HG03135 (cell line): ENCODE measurements around the gene AKT1S1.

Source experiments
- ATAC-seq: cut with Tn5 transposase; IDR thresholded peaks from one replicate; pipeline ENCODE4 v1.9.1; 2021; ENCODE audit warnings: mild to moderate bottlenecking, moderate library complexity; ENCODE audit not compliant: unreplicated experiment

The AKT1S1 gene

GRCh38 chr19:49871349-49871985, 5.7 kb downstream of the AKT1S1 start:
- ATAC-seq, result no peak

DNA sequence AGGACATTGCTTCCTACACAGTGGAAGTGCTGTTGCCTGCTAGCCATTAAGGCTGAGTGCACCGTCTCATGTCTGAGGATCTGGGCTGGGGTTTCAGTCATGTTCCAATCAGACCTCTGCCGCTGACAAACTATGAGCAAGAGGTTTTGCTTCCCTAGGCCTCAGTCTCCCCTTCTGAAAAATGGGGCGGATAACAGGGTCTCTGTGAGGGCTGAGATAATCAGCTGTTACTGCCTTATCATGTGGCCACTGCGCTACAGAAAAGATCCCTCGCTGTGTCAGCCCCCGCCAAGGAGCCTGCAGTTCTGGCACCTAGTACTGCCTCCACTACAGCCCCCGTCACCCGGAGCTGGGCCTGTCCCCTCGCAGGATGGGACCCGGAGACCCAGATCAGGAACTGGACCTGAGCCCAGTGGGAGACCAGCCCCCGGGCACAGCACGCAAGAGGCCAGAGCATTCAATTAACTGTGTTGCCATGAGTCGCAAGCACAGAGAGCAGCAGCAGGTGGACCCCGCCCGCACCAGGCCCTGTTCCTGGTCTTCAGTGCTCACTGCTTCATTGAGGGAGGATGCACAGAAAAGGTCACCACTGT, 6.8 kb downstream of the AKT1S1 start:
- no peak for ATAC-seq

GRCh38 chr19:49869484-49870308, 7.5 kb downstream of the AKT1S1 start:
- peak; percentile 58 for ATAC-seq

- peak; percentile 3 for ATAC-seq
Observed at GRCh38 chr19:49869009-49869483, 8.1 kb downstream of the AKT1S1 start.

DNA sequence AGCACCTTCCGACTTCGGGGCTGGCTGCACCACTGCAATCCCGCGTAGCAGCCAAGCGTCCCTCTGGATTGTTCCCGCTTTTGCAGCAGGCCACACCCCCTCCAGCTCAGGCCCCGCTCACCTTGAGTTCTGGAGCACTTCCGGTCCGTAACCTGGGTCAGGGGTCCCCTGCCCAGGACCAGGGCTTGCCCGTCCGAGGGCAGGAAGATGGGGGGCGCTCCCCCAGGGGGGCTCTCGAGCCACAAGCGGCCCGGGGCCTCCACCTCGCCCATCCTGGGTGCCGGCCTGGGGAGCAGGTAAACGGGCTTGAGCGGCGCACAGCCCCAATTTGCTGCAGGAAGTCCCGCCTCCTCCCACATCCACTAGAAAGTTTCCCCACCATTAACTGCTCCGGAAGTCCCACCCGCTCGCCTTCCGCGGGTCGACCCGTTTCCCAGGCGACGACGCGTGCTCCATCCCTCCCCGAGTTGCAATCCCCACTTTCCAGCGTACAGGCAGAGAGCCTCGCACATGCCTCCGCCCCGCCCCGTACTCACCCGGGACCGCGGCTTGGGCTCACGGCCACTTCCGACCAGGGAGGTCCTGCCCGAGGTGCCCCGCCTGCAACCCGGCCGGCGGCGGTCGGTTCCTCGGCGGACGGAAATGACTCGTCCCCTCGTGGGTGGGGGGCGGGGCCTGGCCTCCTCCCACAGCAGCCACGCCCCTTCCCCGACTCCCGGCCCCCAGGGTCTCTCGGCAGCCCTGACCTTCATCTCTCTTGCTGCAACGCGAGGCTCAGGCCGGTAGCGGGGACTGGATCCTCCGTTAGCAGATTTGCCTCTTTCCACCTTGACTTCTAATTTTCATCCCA, 10.0 kb downstream of the AKT1S1 start, which contains the start of gene PNKP:
PNKP (minus strand) TSS at position 644 of the 850 bp plus-strand sequence; CDS start at position 272, 372 bp downstream.
- ATAC-seq, result peak; percentile 39

DNA sequence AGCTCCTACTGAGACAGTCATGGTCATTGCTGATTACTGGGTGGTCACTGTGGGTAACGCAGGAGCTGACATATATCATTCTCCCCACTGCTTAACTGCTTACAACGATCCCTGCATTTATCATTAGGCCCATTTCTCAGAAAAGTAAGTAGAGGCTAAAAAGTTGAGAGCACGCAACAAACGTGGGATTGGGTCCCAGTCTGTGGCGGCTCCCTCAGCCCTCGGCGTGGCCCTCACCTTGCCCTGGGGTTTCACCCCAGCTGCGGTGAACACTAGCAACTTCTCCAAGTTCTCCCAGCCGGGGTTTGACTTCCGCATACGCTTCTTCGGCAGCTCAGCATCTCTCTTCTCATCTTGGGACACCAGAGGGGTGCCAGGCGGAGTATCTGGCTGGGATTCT, 12.3 kb downstream of the AKT1S1 start:
- ATAC-seq, result no peak

DNA sequence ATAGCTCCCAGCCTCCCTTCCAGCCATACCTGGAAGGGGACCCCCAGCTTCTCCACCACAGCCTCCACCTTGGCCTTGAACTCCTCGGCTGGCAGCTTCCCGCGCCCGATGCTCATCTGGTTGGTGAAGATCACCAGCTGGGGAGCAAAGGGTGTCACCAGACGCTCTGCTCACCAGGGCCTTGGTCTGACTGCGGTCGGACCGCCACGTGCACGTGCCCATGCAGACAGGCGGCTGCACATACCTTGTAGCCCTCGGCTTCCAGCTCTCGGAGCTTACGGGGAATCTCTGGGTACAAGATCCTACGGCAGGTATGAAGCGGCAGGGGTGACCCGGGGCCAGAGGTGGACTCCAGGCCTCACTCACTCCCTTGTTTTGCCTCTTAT, 13.2 kb downstream of the AKT1S1 start:
- no peak for ATAC-seq

- no peak for ATAC-seq
Observed at GRCh38 chr19:49863254-49863934, 13.8 kb downstream of the AKT1S1 start.

- no peak for ATAC-seq
Observed at GRCh38 chr19:49862391-49863253, 14.5 kb downstream of the AKT1S1 start.

DNA sequence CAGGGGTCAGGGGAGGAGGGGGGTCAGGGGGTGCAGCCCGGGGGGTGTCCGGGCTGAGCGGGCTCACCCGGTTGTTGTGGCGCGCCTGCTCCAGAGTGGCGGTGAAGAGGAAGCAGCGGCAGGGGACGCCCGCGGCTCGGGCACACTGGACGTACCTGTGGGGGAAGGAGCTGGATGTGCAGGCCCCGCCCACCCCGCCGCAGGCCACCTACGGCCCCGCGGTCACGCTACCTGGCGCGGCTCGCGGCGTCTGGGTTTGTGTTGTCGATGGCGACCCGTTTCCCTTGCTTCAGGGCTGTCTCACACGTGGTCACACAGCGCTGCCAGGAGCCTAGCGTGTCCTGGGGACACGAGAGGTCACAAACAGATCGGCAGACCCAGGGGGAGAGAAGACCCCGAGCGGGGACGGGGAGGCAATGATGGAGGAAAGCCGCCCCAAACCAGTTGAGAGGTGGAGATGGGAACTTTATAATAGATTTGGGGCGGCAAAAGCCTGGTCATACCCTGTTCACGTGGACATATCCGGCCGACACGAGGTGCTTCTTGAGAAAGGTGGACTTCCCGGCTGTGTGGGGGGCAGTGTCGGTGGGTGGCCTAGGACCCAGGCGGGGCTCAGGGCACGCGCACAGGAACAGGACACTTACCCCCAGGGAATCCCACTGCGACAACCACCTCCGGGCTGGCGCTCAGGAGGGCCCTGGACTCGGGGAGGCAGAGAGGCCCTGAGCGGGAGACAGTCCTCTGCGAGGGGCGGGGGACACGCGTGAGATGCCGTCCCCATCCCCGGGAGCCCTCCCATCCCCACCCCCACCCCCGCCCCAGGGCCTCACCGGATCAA, 15.4 kb downstream of the AKT1S1 start:
- no peak for ATAC-seq

GRCh38 chr19:49861107-49861506, 16.0 kb downstream of the AKT1S1 start:
- ATAC-seq, result no peak

DNA sequence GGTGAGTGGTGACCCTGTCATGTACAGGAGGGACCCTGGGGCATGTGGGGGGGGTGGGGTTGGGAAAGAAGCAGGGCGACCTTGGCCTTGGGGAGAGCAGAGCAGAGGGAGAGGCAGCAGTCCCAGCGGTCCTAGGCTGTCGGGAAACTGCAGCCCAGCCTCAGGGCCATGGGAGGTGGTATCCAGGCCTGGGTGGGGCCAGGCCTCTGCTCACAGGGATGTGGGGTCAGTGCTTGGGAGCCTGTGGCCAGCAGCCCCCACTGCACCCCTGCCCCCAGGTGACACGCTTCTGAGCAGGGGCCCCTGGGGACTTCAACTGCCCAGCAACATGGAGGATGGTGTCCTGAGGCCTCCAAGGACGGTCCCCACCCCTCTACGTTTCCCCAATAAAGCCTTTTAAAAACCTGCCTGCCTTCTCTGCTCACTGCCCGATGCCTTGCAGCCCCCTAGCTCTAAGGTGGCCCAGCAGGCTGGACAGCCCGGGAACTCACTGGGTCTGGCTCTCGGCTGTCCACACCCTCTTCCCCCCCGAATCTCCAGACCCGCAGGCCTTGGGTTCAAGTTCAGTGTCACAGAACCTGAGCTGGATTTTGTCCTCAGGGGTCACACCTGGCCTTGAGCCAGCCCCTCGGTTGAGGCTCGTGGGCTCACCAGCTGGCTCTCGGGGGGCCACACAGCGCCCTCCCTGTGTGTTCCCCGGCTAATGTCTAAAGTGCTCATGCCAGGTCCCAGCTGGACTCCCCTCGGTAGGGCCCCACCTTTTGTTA, 16.6 kb downstream of the AKT1S1 start:
- ATAC-seq, result no peak

DNA sequence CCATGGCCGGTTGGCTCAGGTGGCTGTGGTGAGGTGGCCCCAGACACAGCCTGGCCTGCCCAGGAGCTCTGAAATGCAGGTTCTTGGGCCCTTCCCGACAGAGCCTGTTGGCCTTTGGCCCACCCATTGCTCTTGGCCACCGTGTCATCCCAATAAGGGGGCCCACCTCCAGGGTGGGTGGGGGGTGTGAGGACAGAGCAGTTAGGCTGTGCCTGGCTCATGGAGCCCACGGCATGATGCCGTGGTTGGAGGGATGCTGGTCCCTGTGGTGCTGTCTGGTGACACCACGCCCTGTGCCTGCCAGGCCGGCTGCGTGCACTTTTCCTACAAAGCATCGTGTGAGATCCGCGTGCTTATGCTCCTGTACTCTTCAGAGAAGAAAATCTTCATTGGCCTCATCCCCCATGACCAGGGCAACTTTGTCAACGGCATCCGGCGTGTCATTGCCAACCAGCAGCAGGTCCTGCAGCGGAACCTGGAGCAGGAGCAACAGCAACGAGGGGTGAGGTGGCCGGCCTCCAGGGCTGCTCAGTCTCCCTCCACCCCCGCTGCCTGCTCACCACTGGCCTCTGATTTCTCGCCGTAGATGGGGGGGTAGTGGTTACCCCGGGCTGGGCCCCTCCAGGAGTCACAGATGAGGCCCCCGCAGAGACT, 17.3 kb downstream of the AKT1S1 start:
- no peak for ATAC-seq

GRCh38 chr19:49858088-49858985, 18.8 kb downstream of the AKT1S1 start:
- ATAC-seq, result no peak

GRCh38 chr19:49857838-49858087, 19.4 kb downstream of the AKT1S1 start:
- ATAC-seq, result no peak

DNA sequence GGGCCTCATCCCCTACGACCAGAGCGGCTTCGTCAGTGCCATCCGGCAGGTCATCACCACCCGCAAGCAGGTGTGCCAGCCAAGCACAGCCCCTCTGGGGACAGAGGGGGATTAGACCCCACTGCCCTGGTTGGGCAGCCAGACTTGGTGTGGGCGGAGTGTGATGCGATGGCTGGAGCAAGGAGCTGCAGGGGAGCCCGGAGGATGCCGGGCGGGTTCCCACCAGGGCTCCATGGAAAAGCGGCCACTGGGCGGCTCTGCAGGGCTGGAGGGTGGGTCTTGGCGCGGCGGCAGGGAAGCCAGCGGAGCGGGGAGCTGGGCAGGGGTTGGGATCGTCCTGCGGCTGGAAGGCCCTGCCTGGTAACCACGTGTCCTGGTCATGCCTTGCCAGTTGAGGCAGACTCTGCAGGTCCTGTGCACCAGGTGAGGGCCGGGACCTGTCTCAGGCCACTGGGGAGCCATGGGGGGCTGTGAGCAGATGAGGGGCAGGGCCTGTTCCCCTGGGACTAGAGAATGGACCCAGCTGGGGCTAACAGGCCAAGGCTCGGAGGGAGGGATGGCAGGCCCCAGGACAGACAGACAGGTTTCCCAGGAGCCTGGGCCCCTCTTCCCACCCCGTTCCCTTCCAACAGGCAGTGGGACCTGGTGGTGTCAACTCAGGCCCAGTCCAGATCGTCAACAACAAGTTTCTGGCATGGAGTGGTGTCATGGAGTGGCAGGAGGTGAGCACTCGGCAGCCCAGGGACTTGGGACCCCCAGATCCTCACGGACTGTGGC, 19.9 kb downstream of the AKT1S1 start:
- ATAC-seq, result no peak
